ENCODE data around the gene NECAP2. TPM values are rescaled to one million over a fixed set of nuclear protein-coding genes. Genes with fewer than 3 reads are reported as not detected.

The NECAP2 gene
- total and polyA plus RNA-seq, 4 donors: 21.8 to 41.8 (median 26.2) TPM

- Histone ChIP-seq H3K4me1 (ENCODE audit: control insufficient read depth in 4 of 4, insufficient read depth in 4 of 4, low read length in 3 of 4) (no peaks in the 10 kb centered on the region), H3K27me3 (ENCODE audit: control insufficient read depth in 4 of 4, insufficient read depth in 4 of 4, low read length in 3 of 4) (no peaks in the 10 kb centered on the region), H3K27ac (ENCODE audit: low read depth in 1 of 2, low read length in 2 of 2) (no peak overlapping the region), H3K36me3 (ENCODE audit: control insufficient read depth in 4 of 4, insufficient read depth in 3 of 4, low read depth in 1 of 4, low read length in 3 of 4) (no peaks in the 10 kb centered on the region), H3K9me3 (ENCODE audit: control insufficient read depth in 4 of 4, low read length in 3 of 4) (no peaks in the 10 kb centered on the region), H3K9ac (ENCODE audit: low read depth in 1 of 2, low read length in 2 of 2) (no peak overlapping the region), H3K4me3 (ENCODE audit: low read depth in 1 of 3, low read length in 3 of 3) (no peak overlapping the region)
- TF ChIP-seq EGR1 (IDR thresholded peaks at IDR 0.05; ENCODE audit: low read depth in 2 of 2) (no peak), TAF1 (conservative IDR thresholded peaks at IDR 0.05) (no peak), RXRA (IDR thresholded peaks at IDR 0.05) (no peak), HNF4G (IDR thresholded peaks at IDR 0.05) (no peak), NR2F2 (IDR thresholded peaks at IDR 0.05) (no peak), FOXA2 (IDR thresholded peaks at IDR 0.05) (no peak), YY1 (IDR thresholded peaks at IDR 0.05) (no peak), RAD21 (IDR thresholded peaks at IDR 0.05) (no peak), JUND (IDR thresholded peaks at IDR 0.05) (no peak), GABPA (IDR thresholded peaks at IDR 0.05 in 1 of 2, conservative IDR thresholded peaks at IDR 0.05 in 1 of 2) (no peak), ZBTB33 (IDR thresholded peaks at IDR 0.05) (no peak), HNF4A (conservative IDR thresholded peaks at IDR 0.05) (no peak), SP1 (IDR thresholded peaks at IDR 0.05) (no peak), ATF3 (IDR thresholded peaks at IDR 0.05) (no peak), FOXA1 (IDR thresholded peaks at IDR 0.05) (no peak)
- TF ChIP-seq, protein P1, sequence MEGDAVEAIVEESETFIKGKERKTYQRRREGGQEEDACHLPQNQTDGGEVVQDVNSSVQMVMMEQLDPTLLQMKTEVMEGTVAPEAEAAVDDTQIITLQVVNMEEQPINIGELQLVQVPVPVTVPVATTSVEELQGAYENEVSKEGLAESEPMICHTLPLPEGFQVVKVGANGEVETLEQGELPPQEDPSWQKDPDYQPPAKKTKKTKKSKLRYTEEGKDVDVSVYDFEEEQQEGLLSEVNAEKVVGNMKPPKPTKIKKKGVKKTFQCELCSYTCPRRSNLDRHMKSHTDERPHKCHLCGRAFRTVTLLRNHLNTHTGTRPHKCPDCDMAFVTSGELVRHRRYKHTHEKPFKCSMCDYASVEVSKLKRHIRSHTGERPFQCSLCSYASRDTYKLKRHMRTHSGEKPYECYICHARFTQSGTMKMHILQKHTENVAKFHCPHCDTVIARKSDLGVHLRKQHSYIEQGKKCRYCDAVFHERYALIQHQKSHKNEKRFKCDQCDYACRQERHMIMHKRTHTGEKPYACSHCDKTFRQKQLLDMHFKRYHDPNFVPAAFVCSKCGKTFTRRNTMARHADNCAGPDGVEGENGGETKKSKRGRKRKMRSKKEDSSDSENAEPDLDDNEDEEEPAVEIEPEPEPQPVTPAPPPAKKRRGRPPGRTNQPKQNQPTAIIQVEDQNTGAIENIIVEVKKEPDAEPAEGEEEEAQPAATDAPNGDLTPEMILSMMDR (IDR thresholded peaks at IDR 0.05; ENCODE audit: low read depth, low read length, missing input control): no peak
- TF ChIP-seq, protein P2, sequence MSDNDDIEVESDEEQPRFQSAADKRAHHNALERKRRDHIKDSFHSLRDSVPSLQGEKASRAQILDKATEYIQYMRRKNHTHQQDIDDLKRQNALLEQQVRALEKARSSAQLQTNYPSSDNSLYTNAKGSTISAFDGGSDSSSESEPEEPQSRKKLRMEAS (IDR thresholded peaks at IDR 0.05): no peak
- TF ChIP-seq, protein P3, sequence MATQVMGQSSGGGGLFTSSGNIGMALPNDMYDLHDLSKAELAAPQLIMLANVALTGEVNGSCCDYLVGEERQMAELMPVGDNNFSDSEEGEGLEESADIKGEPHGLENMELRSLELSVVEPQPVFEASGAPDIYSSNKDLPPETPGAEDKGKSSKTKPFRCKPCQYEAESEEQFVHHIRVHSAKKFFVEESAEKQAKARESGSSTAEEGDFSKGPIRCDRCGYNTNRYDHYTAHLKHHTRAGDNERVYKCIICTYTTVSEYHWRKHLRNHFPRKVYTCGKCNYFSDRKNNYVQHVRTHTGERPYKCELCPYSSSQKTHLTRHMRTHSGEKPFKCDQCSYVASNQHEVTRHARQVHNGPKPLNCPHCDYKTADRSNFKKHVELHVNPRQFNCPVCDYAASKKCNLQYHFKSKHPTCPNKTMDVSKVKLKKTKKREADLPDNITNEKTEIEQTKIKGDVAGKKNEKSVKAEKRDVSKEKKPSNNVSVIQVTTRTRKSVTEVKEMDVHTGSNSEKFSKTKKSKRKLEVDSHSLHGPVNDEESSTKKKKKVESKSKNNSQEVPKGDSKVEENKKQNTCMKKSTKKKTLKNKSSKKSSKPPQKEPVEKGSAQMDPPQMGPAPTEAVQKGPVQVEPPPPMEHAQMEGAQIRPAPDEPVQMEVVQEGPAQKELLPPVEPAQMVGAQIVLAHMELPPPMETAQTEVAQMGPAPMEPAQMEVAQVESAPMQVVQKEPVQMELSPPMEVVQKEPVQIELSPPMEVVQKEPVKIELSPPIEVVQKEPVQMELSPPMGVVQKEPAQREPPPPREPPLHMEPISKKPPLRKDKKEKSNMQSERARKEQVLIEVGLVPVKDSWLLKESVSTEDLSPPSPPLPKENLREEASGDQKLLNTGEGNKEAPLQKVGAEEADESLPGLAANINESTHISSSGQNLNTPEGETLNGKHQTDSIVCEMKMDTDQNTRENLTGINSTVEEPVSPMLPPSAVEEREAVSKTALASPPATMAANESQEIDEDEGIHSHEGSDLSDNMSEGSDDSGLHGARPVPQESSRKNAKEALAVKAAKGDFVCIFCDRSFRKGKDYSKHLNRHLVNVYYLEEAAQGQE (IDR thresholded peaks at IDR 0.05): no peak
- no peak for DNase-seq (ENCODE audit: low spot score)
- 95% methylated on average over 9 of the region's 9 CpGs for WGBS
Measured at GRCh38 chr1:16406868-16407267, 33.7 kb upstream of the NECAP2 start.
